ENCODE data around the gene PUS3. TPM values are rescaled to one million over a fixed set of nuclear protein-coding genes. Genes with fewer than 3 reads are reported as not detected.

The PUS3 gene, protein sequence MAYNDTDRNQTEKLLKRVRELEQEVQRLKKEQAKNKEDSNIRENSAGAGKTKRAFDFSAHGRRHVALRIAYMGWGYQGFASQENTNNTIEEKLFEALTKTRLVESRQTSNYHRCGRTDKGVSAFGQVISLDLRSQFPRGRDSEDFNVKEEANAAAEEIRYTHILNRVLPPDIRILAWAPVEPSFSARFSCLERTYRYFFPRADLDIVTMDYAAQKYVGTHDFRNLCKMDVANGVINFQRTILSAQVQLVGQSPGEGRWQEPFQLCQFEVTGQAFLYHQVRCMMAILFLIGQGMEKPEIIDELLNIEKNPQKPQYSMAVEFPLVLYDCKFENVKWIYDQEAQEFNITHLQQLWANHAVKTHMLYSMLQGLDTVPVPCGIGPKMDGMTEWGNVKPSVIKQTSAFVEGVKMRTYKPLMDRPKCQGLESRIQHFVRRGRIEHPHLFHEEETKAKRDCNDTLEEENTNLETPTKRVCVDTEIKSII
- total RNA-seq = 1 to 10 TPM; 8.2 to 8.4 TPM
- 10 to 100 TPM in 1 of 3 donors, 1 to 10 TPM in 2; 9.5 to 16.7 (median 9.8) TPM for polyA plus RNA-seq
- 12.8 to 34.2 (median 22.2) reads per million in 6 experiments for total RNA-seq

DNA sequence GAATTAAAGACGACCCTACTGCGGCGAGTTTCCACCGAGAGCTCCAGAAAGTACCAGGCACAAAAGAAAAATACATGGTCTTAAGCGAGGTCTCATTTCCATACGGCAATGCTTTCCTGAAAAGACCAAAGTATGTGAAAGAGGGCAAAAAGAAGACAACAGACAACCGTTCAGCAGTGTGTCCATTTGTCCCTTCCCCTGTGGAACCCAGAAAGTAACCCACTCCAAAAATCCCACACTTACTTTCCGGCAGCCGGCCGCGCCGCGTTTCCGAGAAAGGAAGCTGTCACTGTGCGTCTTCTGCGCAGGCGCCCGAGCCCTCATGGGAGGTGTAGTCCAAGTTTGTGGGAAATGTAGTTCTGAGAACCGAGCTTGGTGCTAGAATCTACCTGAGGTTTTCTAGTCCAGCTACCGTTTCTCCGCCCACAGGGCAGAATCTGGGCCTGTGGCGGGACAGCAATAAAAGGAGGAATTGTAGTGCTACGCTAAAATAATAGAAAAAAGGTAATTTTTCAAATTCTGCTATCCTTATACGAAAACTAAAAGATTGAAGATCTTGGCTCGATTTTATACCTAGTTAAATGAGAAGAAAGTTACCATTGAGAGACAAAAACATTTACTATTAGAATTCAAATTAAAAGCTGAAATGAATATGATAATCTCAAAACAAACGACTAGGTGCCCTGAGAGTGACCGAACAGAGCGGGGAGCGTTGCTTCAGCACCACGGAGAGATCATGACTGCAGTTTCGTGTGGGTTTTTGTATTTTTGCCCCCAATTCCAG, at the start of gene PUS3:
Gene PUS3, minus strand, starts transcription at position 280 of the 784 bp plus-strand sequence. CDS start 6,922 bp downstream, outside the sequence.
- H3K4me3 Mint-ChIP-seq = peak within 1 kb of the TSS; percentile 91 to 97 (median 96)
- POLR2A ChIA-PET = interaction anchor here (0.8 to 2.7 kb wide), 4 partner anchors 11 to 953 kb away, joined by 3 to 38 read pairs (median 4); partner anchors contain the start of genes DCPS and HYLS1
- DNase-seq (peak; percentile 75 to 91 (median 82)), ATAC-seq (peak; percentile 88 to 90)
- H3K27ac Mint-ChIP-seq = peak within 1 kb of the TSS; percentile 86 to 95 (median 93)
- peaks cover 0 to 2% (median 0%) of the 10 kb centered on the region in 9 donors for H3K9me3 Mint-ChIP-seq
- H3K4me1 Mint-ChIP-seq = peaks cover 14 to 46% (median 35%) of the 10 kb centered on the region in 4 donors
- peaks cover 7 to 35% (median 15%) of the 10 kb centered on the region in 5 donors for H3K27me3 Mint-ChIP-seq
- H3K36me3 Mint-ChIP-seq = peaks cover 6 to 20% (median 7%) of the 10 kb centered on the region in 3 donors

DNA sequence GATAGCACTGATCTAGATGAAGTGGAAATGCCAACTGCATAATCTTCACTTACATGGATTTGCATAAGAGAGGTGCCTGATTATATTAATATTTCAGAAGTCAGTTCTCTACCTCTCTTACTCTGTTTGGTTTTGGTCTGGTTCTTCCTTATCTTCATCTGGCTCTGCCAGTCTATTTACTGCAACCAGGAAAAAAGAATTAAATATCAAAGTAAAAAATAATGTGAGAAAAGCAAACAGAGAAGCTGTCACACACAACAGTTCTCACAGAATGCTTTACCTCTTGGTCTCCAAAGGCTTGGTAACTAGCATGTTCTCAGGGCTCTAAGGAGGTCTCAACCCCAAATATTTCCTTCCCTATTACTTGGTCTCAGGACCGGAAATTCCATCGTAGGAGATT, 49.6 kb upstream of the PUS3 start:
- H3K4me1 Mint-ChIP-seq = peaks cover 0 to under 1% (median 0%) of the 10 kb centered on the region in 4 donors
- no peaks in the 10 kb centered on the region for H3K36me3 Mint-ChIP-seq
- POLR2A ChIA-PET = no interaction called here
- no peak overlapping the region for H3K4me3 Mint-ChIP-seq
- no peak for DNase-seq
- H3K27me3 Mint-ChIP-seq = peaks cover 3 to 12% (median 8%) of the 10 kb centered on the region in 5 donors
- no peaks in the 10 kb centered on the region for H3K9me3 Mint-ChIP-seq
- H3K27ac Mint-ChIP-seq = no peak overlapping the region
- no peak for ATAC-seq

DNA sequence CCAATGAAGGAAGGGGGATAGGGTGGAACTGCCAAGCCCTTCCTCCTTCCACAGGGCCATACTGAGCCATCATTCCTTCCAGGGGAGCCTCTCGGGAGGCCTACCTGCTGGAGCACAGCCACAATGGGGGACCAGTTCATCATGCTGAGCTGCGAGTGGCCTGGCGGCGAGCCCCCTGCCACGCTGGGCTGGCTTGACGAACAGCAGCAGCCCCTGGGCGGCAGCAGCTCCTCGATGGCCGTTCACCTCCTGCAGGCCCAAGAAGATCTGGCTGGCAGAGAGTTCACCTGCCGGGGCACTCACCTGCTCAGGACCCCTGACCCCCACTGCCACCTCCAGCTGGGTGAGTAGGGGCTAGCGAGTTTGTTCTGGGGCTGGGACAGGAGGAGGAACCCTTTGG, 48.7 kb upstream of the PUS3 start:
- H3K27ac Mint-ChIP-seq = no peak overlapping the region
- H3K4me3 Mint-ChIP-seq = no peak overlapping the region
- H3K9me3 Mint-ChIP-seq = no peaks in the 10 kb centered on the region
- ATAC-seq (no peak), DNase-seq (no peak)
- H3K4me1 Mint-ChIP-seq = no peaks in the 10 kb centered on the region
- POLR2A ChIA-PET = no interaction called here
- H3K36me3 Mint-ChIP-seq = no peaks in the 10 kb centered on the region
- peaks cover 3 to 12% (median 8%) of the 10 kb centered on the region in 5 donors for H3K27me3 Mint-ChIP-seq

DNA sequence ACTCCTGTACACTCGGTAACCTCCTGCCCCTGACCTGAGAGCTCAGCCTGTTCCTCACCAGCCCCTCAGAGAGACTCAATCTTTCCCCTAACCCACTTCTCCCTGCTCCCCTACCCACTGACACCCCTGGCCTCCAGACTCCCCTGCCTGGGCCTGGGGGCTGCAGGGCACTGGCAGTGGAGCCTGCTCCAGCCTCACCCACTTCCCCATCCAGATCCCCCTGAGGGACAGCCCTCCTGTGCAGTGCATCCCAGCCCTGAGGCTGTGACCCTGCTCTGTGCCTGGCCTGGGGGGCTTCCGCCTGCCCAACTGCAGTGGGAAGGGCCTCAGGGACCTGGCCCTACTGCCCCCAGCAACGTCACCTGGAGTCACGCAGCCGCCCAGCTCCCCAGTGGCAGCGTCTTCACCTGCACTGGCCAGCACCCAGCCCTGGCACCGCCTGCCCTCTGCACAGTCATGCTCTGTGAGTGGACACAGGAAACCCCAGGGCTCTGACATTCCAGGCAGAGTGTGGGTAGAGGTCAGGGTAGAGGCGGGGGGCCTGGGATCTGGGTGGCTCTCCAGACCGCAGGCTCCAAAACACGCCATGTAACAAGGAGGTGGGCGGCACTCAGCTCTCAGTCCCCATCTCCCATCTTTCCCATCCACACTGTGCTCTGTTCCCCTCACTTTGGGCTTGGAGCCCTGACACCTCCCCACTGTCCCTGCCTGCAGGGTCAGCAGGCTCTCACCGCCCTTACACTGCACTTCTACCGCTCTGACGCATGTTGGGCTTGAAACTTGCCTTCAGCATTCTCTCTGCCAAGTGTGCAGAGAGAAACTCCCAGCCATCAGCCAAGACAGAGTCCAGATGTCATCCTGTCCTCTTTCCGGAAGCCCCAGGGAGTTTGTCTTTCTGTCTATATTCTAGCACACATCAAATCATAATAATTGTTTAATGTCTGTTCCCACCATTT, 48.0 kb upstream of the PUS3 start:
- Mint-ChIP-seq H3K4me3 (no peak overlapping the region), H3K9me3 (no peaks in the 10 kb centered on the region), H3K27ac (no peak overlapping the region), H3K36me3 (no peaks in the 10 kb centered on the region), H3K4me1 (no peaks in the 10 kb centered on the region), H3K27me3 (peaks cover 3 to 12% (median 8%) of the 10 kb centered on the region in 5 donors)
- POLR2A ChIA-PET = no interaction called here
- DNase-seq (no peak), ATAC-seq (no peak)

DNA sequence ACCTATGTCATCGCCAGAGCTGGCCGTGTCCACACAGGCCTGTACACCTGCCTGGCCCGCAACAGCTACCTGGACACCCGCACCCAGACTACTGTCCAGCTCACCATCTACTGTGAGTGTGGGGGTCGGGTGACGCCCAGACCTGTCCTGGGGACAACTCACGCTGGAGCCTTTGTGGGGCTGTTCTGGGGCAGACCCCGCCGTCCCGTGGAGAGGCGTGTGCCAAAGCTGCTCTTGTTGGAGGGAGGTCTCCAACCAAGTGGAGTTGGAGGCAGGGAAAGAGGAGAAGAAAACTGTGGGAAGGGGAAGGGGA, 47.1 kb upstream of the PUS3 start:
- POLR2A ChIA-PET = no interaction called here

DNA sequence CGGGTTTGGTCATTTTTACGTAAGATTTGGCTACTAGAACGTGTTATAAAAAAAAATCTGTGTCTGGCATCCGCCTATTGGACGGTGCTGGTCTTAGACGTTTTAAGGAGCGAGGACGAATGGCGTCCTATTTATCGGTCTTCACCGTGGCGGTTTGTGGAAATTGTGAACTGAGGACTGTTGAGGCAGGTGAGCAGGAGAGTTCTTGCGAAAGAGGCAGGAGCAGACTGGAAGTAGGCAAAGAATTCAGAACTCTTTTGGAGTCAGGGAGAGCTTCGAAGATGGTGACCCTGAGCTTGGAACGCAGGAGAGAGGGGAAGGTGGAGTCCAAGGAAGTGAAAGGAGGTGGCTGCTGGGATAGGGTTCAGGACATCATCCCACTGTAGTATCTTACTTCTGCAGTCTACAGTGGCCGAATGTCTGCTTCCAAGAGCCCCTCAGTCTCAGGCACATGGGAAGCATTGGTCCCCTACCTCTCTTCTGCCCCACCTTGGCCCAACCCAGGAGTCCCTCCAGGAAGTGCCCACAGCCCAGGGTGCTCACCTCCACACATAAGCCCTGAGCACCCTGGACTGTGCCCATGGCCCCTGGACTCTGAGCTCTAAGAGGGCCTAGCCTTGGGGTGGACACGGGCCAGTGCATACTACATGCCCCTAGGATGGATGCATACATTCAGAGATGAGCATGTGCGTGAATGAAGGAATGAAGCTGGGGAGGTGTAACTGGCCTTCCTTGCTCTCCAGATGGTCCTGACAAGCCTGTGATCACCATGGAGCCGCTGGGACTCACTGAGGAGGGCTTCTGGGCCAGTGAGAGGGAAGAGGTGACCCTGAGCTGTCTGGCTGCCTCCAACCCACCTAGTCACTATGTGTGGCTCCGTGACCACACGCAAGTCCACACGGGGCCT, 46.5 kb upstream of the PUS3 start:
- DNase-seq (no peak), ATAC-seq (no peak)
- peaks cover 3 to 12% (median 8%) of the 10 kb centered on the region in 5 donors for H3K27me3 Mint-ChIP-seq
- no peak overlapping the region for H3K27ac Mint-ChIP-seq
- no peaks in the 10 kb centered on the region for H3K9me3 Mint-ChIP-seq
- H3K4me3 Mint-ChIP-seq = no peak overlapping the region
- POLR2A ChIA-PET = no interaction called here
- H3K36me3 Mint-ChIP-seq = no peaks in the 10 kb centered on the region
- H3K4me1 Mint-ChIP-seq = no peaks in the 10 kb centered on the region

More for the DNA sequence above, 47.1 kb upstream of the PUS3 start:
- H3K27ac Mint-ChIP-seq = no peak overlapping the region
- H3K9me3 Mint-ChIP-seq = no peaks in the 10 kb centered on the region
- peaks cover 3 to 12% (median 8%) of the 10 kb centered on the region in 5 donors for H3K27me3 Mint-ChIP-seq
- DNase-seq (no peak), ATAC-seq (no peak)
- H3K4me3 Mint-ChIP-seq = no peak overlapping the region
- H3K36me3 Mint-ChIP-seq = no peaks in the 10 kb centered on the region
- H3K4me1 Mint-ChIP-seq = no peaks in the 10 kb centered on the region

DNA sequence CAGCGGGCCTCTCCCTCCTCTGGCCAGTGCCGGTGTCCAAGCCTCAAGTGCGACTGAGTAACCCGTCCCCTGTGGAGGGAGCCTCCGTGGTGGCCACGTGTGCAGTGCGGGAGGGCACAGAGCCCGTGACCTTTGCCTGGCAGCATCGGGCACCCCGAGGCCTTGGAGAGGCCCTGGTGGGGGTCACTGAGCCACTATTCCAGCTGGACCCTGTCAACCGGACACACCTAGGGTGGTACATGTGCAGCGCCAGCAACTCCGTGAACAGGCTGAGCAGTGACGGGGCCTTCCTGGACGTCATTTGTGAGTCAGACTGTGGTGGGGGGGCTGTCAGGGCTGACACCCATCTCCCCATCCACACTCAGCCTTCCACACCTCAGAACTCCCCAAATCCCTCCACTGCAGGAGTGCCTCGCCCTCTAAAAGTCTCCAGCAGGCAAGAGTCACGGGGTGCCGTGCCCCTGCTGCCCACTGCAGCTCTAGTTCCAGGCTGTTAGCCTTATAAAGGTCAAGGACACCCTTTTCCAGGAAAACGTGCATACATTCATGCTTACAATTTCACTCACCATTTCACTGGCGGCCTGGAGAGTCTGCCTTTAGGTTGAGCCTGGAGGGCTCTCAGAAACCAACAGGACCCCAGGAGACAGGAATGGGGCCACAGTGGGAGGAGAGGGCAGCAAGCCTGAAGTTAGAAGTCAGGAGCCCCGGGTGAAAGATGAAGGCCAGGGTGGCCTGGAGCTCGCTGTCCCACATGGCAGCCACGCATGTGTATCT, 45.5 kb upstream of the PUS3 start:
- Mint-ChIP-seq H3K9me3 (no peaks in the 10 kb centered on the region), H3K27me3 (peaks cover 3 to 12% (median 8%) of the 10 kb centered on the region in 5 donors), H3K4me3 (no peak overlapping the region), H3K4me1 (no peaks in the 10 kb centered on the region), H3K27ac (no peak overlapping the region), H3K36me3 (no peaks in the 10 kb centered on the region)
- ATAC-seq (no peak), DNase-seq (no peak)
- POLR2A ChIA-PET = no interaction called here

DNA sequence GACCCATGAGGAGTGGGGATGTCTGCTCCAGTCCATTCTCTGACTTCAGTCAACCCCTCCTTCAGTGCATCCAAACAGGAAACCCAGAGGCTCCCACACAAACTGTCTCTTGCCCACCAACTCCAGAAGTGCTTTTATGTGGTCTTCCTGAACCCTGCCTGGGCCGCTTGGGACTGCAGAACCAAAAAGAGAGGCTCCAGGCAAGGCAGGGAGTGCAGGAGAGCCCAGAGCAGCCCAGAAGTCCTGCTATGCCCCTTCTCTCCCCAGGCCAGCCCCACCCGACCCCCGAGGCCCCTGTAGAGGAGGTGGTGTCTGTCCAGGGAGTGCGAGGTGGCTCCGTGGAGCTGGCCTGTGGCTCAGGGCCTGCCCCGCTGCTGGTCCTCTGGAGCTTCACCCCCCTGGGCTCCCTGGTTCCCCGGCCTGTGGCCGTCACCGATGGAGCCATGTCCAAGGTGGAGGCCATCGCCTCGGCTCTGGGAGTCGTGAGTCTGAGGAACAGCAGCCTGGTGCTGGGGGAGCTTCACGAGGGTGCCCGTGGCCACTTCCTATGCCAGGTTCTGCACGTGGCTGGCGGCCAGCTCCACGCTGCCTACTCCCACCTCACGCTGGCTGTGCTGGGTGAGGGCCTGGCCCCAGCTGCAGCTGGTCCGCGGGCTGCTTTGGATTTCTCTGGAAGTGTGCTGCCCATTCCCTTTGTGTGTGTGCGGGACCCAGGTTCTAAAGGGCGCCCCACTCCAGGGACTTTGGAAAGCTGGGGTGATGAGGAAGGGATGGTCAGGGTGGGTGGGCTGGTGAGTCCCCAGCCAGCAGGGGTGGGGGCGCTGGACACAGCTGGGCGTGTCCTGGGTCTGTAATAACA, 44.6 kb upstream of the PUS3 start:
- H3K27ac Mint-ChIP-seq = no peak overlapping the region
- peaks cover 0 to 1% (median under 1%) of the 10 kb centered on the region in 4 donors for H3K4me1 Mint-ChIP-seq
- no peak overlapping the region for H3K4me3 Mint-ChIP-seq
- no peaks in the 10 kb centered on the region for H3K36me3 Mint-ChIP-seq
- peaks cover 3 to 12% (median 8%) of the 10 kb centered on the region in 5 donors for H3K27me3 Mint-ChIP-seq
- DNase-seq (no peak), ATAC-seq (no peak)
- H3K9me3 Mint-ChIP-seq = no peaks in the 10 kb centered on the region
- POLR2A ChIA-PET = no interaction called here

DNA sequence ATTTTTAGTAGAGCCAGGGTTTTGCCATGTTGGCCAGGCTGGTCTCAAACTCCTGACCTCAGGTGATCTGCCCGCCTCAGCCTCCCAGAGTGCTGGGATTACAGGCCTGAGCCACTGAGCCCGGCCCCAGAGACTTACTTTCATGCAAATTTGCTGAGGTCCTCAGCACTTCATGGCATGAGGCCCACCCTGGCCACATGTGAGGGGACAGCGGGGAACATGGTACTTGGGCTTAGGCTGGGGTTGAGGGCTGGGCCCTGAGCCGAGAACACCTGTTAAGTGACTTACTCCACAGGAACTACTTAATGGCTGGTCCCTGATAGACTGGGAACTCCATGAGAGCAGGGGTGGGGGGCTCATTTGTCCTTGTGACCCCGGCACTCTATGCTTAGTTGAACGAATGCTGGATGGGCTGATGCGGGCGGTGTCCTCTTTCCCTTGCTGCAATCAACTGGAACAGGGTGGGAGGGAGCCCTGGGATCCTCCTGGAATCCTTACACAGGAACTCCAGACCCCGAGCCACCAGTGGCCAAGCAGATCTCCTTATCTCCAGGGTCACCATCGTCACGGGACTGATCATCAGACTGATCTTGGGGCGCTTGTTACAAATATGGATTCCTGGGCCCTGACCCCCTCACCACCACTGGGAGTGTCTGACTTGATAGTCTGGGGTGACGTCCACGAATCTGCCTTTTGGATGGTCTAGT, 43.9 kb upstream of the PUS3 start:
- DNase-seq (no peak), ATAC-seq (no peak)
- Mint-ChIP-seq H3K27me3 (peaks cover 3 to 12% (median 8%) of the 10 kb centered on the region in 5 donors), H3K36me3 (no peaks in the 10 kb centered on the region), H3K4me1 (peaks cover 3 to 9% (median 6%) of the 10 kb centered on the region in 4 donors), H3K9me3 (no peaks in the 10 kb centered on the region), H3K4me3 (no peak overlapping the region), H3K27ac (no peak overlapping the region)
- POLR2A ChIA-PET = no interaction called here

Measured in naive thymus-derived CD8-positive, alpha-beta T cell (primary cell).